Progenitor cell of endocrine pancreas (in vitro differentiated cells): ENCODE results near the gene GMDS. TPM values are rescaled to one million over a fixed set of nuclear protein-coding genes. Genes with fewer than 3 reads are reported as not detected.
A peak's percentile ranks its signal among the peaks of the same experiment; 100 is the strongest.

Source experiments
- DNase-seq: peaks from one replicate; pipeline ENCODE4 v3.0.0; 2021; ENCODE audit warnings: low spot score; ENCODE audit not compliant: unreplicated experiment
- H3K27ac Mint-ChIP-seq: 2 replicates; pipeline ENCODE4 v1.8.0; 2021; ENCODE audit warnings: mild to moderate bottlenecking, moderate library complexity, mixed read lengths
- H3K27me3 Mint-ChIP-seq: 2 replicates; pipeline ENCODE4 v1.8.0; 2021; ENCODE audit warnings: mixed read lengths
- H3K36me3 Mint-ChIP-seq: 2 replicates; pipeline ENCODE4 v1.8.0; 2022; ENCODE audit warnings: mixed read lengths; ENCODE audit not compliant: insufficient read depth
- H3K4me1 Mint-ChIP-seq: 2 replicates; pipeline ENCODE4 v1.8.0; 2021; ENCODE audit warnings: low read depth, mixed read lengths
- H3K4me3 Mint-ChIP-seq: 2 replicates; pipeline ENCODE4 v1.8.0; 2021; ENCODE audit warnings: low read depth, mild to moderate bottlenecking, moderate library complexity, mixed read lengths
- H3K9me3 Mint-ChIP-seq: 2 replicates; pipeline ENCODE4 v1.8.0; 2021; ENCODE audit warnings: low read depth, mixed read lengths
- CTCF ChIP-seq: fragments of 200-600 bp; sonication (generic); IDR thresholded peaks from one replicate; pipeline ENCODE4 v1.5.0; 2021; ENCODE audit warnings: antibody characterized with exemption, mild to moderate bottlenecking; ENCODE audit not compliant: unreplicated experiment
- total RNA-seq: library from RNA; stranded (reverse); gene quantifications from 2 replicates; pipeline ENCODE4 v1.2.1, GENCODE V29; 2021

GMDS gene
- total RNA-seq, 1 donor from 2014 or later: 17.2 TPM

- Mint-ChIP-seq H3K27me3 (peaks cover 3% of the 10 kb centered on the region), H3K36me3 (no peaks in the 10 kb centered on the region), H3K27ac (no peak overlapping the region), H3K9me3 (no peaks in the 10 kb centered on the region), H3K4me3 (no peak overlapping the region), H3K4me1 (no peaks in the 10 kb centered on the region)
- DNase-seq: no peak
- TF ChIP-seq CTCF: no peak
Observed at GRCh38 chr6:2197177-2197671, 48.2 kb downstream of the GMDS start.

DNA sequence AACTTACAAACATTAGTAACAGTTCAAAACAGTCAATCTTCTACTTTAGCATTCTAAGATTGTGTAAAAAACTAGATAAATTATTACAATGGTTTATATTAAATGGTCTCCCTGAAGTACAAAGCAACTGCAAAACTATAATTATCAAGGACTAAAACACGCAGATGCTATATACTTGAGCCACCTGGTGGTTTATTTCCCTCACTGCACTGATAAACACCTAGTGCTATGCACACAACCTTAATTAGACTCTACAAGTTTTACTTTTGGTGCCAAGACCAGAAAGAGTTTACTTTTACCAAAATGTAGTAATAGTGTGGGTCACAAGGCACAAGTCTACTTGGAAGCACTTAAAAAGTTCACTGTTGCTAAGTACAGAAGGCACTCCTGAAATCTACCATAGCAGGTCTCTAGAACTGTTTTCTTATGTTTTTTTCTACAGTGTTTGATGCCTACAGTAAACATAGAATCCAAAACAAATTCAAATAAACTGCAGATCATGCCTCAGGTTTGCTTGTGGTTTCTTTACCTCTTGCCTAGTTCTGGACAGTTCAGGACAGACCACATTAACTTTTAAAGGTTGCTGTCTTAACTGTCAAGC is 49.2 kb downstream of the GMDS start:
- H3K36me3 Mint-ChIP-seq: no peaks in the 10 kb centered on the region
- TF ChIP-seq CTCF: peak; percentile 85
- H3K4me3 Mint-ChIP-seq: no peak overlapping the region
- no peaks in the 10 kb centered on the region for H3K4me1 Mint-ChIP-seq
- H3K27ac Mint-ChIP-seq: no peak overlapping the region
- peaks cover 3% of the 10 kb centered on the region for H3K27me3 Mint-ChIP-seq
- no peaks in the 10 kb centered on the region for H3K9me3 Mint-ChIP-seq
- no peak for DNase-seq

GRCh38 chr6:2194643-2195042 is 50.8 kb downstream of the GMDS start:
- H3K27ac Mint-ChIP-seq: no peak overlapping the region
- no peaks in the 10 kb centered on the region for H3K4me1 Mint-ChIP-seq
- H3K27me3 Mint-ChIP-seq: peaks cover 3% of the 10 kb centered on the region
- no peaks in the 10 kb centered on the region for H3K9me3 Mint-ChIP-seq
- no peak for TF ChIP-seq CTCF
- DNase-seq: no peak
- no peak overlapping the region for H3K4me3 Mint-ChIP-seq
- no peaks in the 10 kb centered on the region for H3K36me3 Mint-ChIP-seq

DNA sequence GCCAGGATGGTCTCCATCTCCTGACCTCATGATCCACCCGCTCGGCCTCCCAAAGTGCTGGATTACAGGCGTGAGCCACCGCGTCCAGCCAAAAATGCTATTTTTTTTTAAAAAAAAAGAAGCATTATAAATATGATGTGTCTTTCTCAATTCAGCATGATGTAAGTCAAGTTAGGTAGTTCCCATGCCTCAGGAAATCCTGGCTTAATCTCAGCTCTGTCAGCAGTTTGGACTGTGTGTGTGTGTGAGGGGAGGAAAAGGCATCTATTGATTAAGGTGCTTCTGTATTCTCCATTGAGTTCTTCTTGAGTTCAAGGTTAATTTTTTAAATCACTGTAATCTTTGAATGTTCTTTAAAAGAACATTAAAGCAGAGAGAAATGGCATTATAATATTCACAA is 51.5 kb downstream of the GMDS start:
- DNase-seq: no peak
- no peaks in the 10 kb centered on the region for H3K4me1 Mint-ChIP-seq
- TF ChIP-seq CTCF: no peak

DNA sequence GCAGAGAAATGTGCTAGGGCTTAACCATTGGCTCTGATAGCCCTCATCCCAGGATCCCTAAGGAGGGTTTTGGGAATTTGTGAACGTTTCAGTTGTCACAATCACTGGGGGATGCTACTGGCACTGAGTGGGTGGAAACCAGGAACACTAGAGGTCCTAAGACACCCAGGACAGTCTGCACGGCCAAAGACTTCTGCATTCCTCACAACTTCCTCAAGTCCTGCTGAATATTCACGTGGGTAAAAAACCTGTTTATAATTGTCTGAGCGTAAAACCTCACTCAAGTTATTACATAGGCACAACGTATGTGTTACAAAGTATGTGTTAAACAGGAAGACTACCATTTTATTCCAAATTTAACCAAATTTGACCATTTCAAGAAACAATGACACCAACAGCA is 52.4 kb downstream of the GMDS start:
- Mint-ChIP-seq H3K4me1 (peaks cover under 1% of the 10 kb centered on the region), H3K36me3 (no peaks in the 10 kb centered on the region), H3K27me3 (peaks cover 5% of the 10 kb centered on the region), H3K27ac (no peak overlapping the region), H3K9me3 (no peaks in the 10 kb centered on the region), H3K4me3 (no peak overlapping the region)
- TF ChIP-seq CTCF: no peak
- DNase-seq: no peak

More for the DNA sequence above, 51.5 kb downstream of the GMDS start:
- Mint-ChIP-seq H3K36me3 (no peaks in the 10 kb centered on the region), H3K27ac (no peak overlapping the region), H3K9me3 (no peaks in the 10 kb centered on the region), H3K27me3 (peaks cover 4% of the 10 kb centered on the region), H3K4me3 (no peak overlapping the region)
